MM.1S (cell line): Measurements from ENCODE around the gene SEMA3C.

ENCODE experiments used
- DNase-seq: peaks from one replicate; pipeline ENCODE4 v3.0.0-alpha.2; 2015
- H2AFZ ChIP-seq: fragments of 300-600 bp; sonication (generic); 2 replicates; pipeline ENCODE4 v1.6.0; 2016; ENCODE audit warnings: antibody characterized with exemption, low read length
- H3F3A ChIP-seq: fragments of 300-600 bp; sonication (generic); 2 replicates; pipeline ENCODE4 v1.6.1; 2016; ENCODE audit warnings: mild to moderate bottlenecking, antibody characterized with exemption, low read length, moderate library complexity, mixed read lengths; ENCODE audit not compliant: insufficient read depth
- H3K27ac ChIP-seq: fragments of 300-600 bp; sonication (generic); 2 replicates; pipeline ENCODE4 v1.5.1; 2016; ENCODE audit warnings: mild to moderate bottlenecking, low read length
- H3K27me3 ChIP-seq: fragments of 300-600 bp; sonication (generic); replicated peaks from 2 replicates; pipeline ENCODE4 v1.6.0; 2016; ENCODE audit warnings: low read length; ENCODE audit not compliant: insufficient read depth
- H3K36me3 ChIP-seq: fragments of 300-600 bp; sonication (generic); replicated peaks from 2 replicates; pipeline ENCODE4 v1.6.1; 2016; ENCODE audit warnings: mild to moderate bottlenecking, low read length, mixed read lengths; ENCODE audit not compliant: insufficient read depth
- H3K4me1 ChIP-seq: fragments of 300-600 bp; sonication (generic); 2 replicates; pipeline ENCODE4 v1.6.1; 2016; ENCODE audit warnings: low read length, mixed read lengths
- H3K4me2 ChIP-seq: fragments of 300-600 bp; sonication (generic); 2 replicates; pipeline ENCODE4 v1.6.0; 2016; ENCODE audit warnings: low read depth, low read length
- H3K4me3 ChIP-seq: fragments of 300-600 bp; sonication (generic); 2 replicates; pipeline ENCODE4 v1.5.1; 2016; ENCODE audit warnings: low read length, mixed read lengths
- H3K79me2 ChIP-seq: fragments of 300-600 bp; sonication (generic); 2 replicates; pipeline ENCODE4 v1.6.1; 2016; ENCODE audit warnings: mixed run types, low read length, mixed read lengths
- H3K9ac ChIP-seq: fragments of 300-600 bp; sonication (generic); 2 replicates; pipeline ENCODE4 v1.6.1; 2016; ENCODE audit warnings: low read length, mixed read lengths
- H3K9me2 ChIP-seq: fragments of 300-600 bp; sonication (generic); replicated peaks from 2 replicates; pipeline ENCODE4 v1.6.1; 2016; ENCODE audit warnings: mild to moderate bottlenecking, low read length, mixed read lengths; ENCODE audit not compliant: insufficient read depth
- H3K9me3 ChIP-seq: fragments of 300-600 bp; sonication (generic); replicated peaks from 2 replicates; pipeline ENCODE4 v1.6.1; 2016; ENCODE audit warnings: mild to moderate bottlenecking, low read length, mixed read lengths; ENCODE audit not compliant: insufficient read depth
- H4K20me1 ChIP-seq: fragments of 300-600 bp; sonication (generic); 2 replicates; pipeline ENCODE4 v1.6.1; 2016; ENCODE audit warnings: mild to moderate bottlenecking, low read length, moderate library complexity, mixed read lengths; ENCODE audit not compliant: insufficient read depth
- CTCF ChIP-seq: fragments of 300-600 bp; sonication (generic); IDR thresholded peaks from 2 replicates; pipeline ENCODE4 v1.5.1; 2016; ENCODE audit warnings: antibody characterized with exemption, low read length, mixed read lengths
- EZH2 ChIP-seq: fragments of 300-600 bp; sonication (generic); optimal IDR thresholded peaks from 2 replicates; pipeline ENCODE3; 2017; ENCODE audit warnings: low read depth, mild to moderate bottlenecking, antibody characterized with exemption, low read length, mixed read lengths
- EZH2phosphoT487 ChIP-seq: fragments of 300-600 bp; sonication (generic); IDR thresholded peaks from 2 replicates; pipeline ENCODE4 v1.6.1; 2018; ENCODE audit warnings: antibody characterized with exemption, low read length

The SEMA3C gene

GRCh38 chr7:80705130-80705781 lies 213.6 kb downstream of the SEMA3C start:
- Histone ChIP-seq H3F3A (no peaks in the 10 kb centered on the region), H3K36me3 (no peaks in the 10 kb centered on the region), H3K9ac (no peak overlapping the region), H3K4me1 (no peaks in the 10 kb centered on the region), H3K9me3 (no peaks in the 10 kb centered on the region), H3K4me2 (no peak overlapping the region), H3K27ac (no peak overlapping the region), H3K27me3 (no peaks in the 10 kb centered on the region), H3K79me2 (no peaks in the 10 kb centered on the region), H2AFZ (no peak overlapping the region), H4K20me1 (no peaks in the 10 kb centered on the region), H3K9me2 (no peaks in the 10 kb centered on the region), H3K4me3 (no peak overlapping the region)
- DNase-seq = no peak
- TF ChIP-seq EZH2 (no peak), EZH2phosphoT487 (no peak), CTCF (no peak)

DNA sequence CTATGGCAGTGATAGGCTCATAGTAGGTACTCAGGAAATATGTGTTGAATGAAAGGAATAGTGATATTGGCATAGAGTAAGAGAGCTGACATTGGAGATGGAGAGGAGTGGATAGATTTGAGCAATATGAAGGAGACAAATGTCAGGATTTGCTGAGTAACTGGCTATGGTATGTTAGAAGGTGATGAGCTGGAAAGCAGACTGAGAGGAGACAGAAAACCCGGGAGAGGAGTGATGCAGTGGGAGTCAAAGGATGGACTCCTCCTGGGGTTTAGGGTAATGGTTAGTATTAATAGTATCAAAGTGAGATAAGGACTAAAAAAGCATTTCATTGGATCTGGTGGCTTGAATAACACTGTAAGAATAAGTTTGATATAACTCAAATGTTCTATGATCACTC lies 215.6 kb downstream of the SEMA3C start:
- H3K4me3 ChIP-seq = no peak overlapping the region
- no peaks in the 10 kb centered on the region for H3K27me3 ChIP-seq
- H3K27ac ChIP-seq = no peak overlapping the region
- no peak for DNase-seq
- H3K9ac ChIP-seq = no peak overlapping the region
- H2AFZ ChIP-seq = no peak overlapping the region
- TF ChIP-seq CTCF = no peak
- no peak for TF ChIP-seq EZH2phosphoT487
- no peak for TF ChIP-seq EZH2
- no peaks in the 10 kb centered on the region for H3K36me3 ChIP-seq
- H3F3A ChIP-seq = no peaks in the 10 kb centered on the region
- H3K4me1 ChIP-seq = no peaks in the 10 kb centered on the region
- no peak overlapping the region for H3K4me2 ChIP-seq
- no peaks in the 10 kb centered on the region for H3K79me2 ChIP-seq
- no peaks in the 10 kb centered on the region for H3K9me3 ChIP-seq
- H4K20me1 ChIP-seq = no peaks in the 10 kb centered on the region
- H3K9me2 ChIP-seq = no peaks in the 10 kb centered on the region

GRCh38 chr7:80699721-80700256 lies 219.1 kb downstream of the SEMA3C start:
- Histone ChIP-seq H3K4me2 (no peak overlapping the region), H3K36me3 (no peaks in the 10 kb centered on the region), H3K4me1 (no peaks in the 10 kb centered on the region), H3K9ac (no peak overlapping the region), H3K79me2 (no peaks in the 10 kb centered on the region), H3K9me2 (no peaks in the 10 kb centered on the region), H4K20me1 (no peaks in the 10 kb centered on the region), H2AFZ (no peak overlapping the region), H3K4me3 (no peak overlapping the region), H3K9me3 (no peaks in the 10 kb centered on the region), H3K27ac (no peak overlapping the region), H3K27me3 (no peaks in the 10 kb centered on the region), H3F3A (no peaks in the 10 kb centered on the region)
- no peak for DNase-seq
- TF ChIP-seq EZH2phosphoT487 (no peak), EZH2 (no peak), CTCF (no peak)
